Sigmoid colon (tissue), 4 donors: Measurements from ENCODE around the gene ITPK1.

Source experiments
- EP300 ChIP-seq, 4 donors: sonication (generic); formaldehyde crosslinking; IDR thresholded peaks; one replicate each; pipeline ENCODE4 v1.6.1; 2017; ENCODE audit warnings: antibody characterized with exemption in 4 of 4
- POLR2A ChIP-seq, 2 donors: fragments of 450-650 bp; IDR thresholded peaks; one replicate each; pipeline ENCODE4 v1.6.1; 2016; ENCODE audit warnings: antibody characterized with exemption in 2 of 2, mild to moderate bottlenecking in 2 of 2, moderate library complexity in 2 of 2
- POLR2AphosphoS5 ChIP-seq, 4 donors: sonication (generic); formaldehyde crosslinking; IDR thresholded peaks; one replicate each; pipeline ENCODE4 v1.6.1; 2017; ENCODE audit warnings: antibody characterized with exemption in 4 of 4
- TF ChIP-seq, protein P1 (sequence below), 4 experiments: fragments of 450-650 bp in 3 of 4; fragments of 200-600 bp in 1 of 4; IDR thresholded peaks; one replicate each; pipeline ENCODE4 v1.5.1; 2016 to 2019; ENCODE audit warnings: antibody characterized with exemption in 4 of 4, mild to moderate bottlenecking in 3 of 4, moderate library complexity in 2 of 4

DNA sequence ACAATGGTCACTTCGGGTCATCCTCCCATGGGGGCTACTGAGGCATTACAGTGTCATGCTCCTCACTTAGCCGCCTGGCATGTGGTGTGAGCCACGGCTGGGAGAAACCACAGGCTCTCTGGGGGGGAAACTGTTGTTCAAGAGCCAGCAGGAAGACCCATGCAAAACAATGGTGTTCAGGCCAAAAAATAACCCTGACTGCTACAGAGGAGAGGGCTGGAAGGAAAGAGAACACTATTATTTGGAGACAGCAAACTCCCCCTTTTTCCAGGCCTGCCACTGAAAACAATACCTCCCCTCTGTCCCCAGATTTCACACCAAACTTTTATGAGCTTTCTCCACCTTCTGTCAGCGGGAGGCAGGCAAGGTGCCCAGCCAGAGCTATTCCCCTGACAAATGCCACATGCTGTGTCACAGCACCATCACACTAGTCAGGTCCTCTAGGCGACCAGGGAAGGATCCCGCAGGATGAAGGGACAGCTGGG is 109.1 kb downstream of the ITPK1 start:
- TF ChIP-seq, protein P1, sequence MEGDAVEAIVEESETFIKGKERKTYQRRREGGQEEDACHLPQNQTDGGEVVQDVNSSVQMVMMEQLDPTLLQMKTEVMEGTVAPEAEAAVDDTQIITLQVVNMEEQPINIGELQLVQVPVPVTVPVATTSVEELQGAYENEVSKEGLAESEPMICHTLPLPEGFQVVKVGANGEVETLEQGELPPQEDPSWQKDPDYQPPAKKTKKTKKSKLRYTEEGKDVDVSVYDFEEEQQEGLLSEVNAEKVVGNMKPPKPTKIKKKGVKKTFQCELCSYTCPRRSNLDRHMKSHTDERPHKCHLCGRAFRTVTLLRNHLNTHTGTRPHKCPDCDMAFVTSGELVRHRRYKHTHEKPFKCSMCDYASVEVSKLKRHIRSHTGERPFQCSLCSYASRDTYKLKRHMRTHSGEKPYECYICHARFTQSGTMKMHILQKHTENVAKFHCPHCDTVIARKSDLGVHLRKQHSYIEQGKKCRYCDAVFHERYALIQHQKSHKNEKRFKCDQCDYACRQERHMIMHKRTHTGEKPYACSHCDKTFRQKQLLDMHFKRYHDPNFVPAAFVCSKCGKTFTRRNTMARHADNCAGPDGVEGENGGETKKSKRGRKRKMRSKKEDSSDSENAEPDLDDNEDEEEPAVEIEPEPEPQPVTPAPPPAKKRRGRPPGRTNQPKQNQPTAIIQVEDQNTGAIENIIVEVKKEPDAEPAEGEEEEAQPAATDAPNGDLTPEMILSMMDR (IDR thresholded peaks at IDR 0.05): no peak
- no peak for TF ChIP-seq POLR2AphosphoS5 (IDR thresholded peaks at IDR 0.05)
- no peak for TF ChIP-seq POLR2A (IDR thresholded peaks at IDR 0.05)
- TF ChIP-seq EP300 (IDR thresholded peaks at IDR 0.05): no peak
